CD4-positive, CD25-positive, alpha-beta regulatory T cell (primary cell): ENCODE measurements around the gene SKOR1. TPM values are rescaled to one million over a fixed set of nuclear protein-coding genes. Genes with fewer than 3 reads are reported as not detected.

Experiments used
- ATAC-seq, 2 donors: fragments of 150-1000 bp; cut with Tn5 transposase; one replicate each; pipeline ENCODE4 v1.10.0; 2021; ENCODE audit warnings: low read depth in 2 of 2, moderate number of reproducible peaks in 2 of 2, moderate library complexity in 1 of 2
- DNase-seq, 3 donors: peaks; one replicate each; pipeline versions ENCODE4 v3.0.0 to v3.0.0-alpha.2; 2012 to 2022; ENCODE audit warnings: mixed read lengths in 1 of 3
- H3K27ac ChIP-seq: one replicate; pipeline ENCODE4 v1.7.0; 2013; ENCODE audit warnings: mild to moderate bottlenecking, low read length; ENCODE audit not compliant: insufficient read depth, poor library complexity, severe bottlenecking
- H3K27me3 ChIP-seq: one replicate; pipeline ENCODE4 v1.7.0; 2013; ENCODE audit warnings: low read length; ENCODE audit not compliant: control insufficient read depth, insufficient read depth
- H3K36me3 ChIP-seq: one replicate; pipeline ENCODE4 v1.7.0; 2013; ENCODE audit warnings: mild to moderate bottlenecking, low read length, moderate library complexity; ENCODE audit not compliant: control insufficient read depth, insufficient read depth
- H3K4me1 ChIP-seq: 2 replicates; pipeline ENCODE4 v1.7.0; 2013; ENCODE audit warnings: mild to moderate bottlenecking, low read length; ENCODE audit not compliant: insufficient read depth, control insufficient read depth, poor library complexity, severe bottlenecking
- H3K4me3 ChIP-seq: one replicate; pipeline ENCODE4 v1.7.0; 2013; ENCODE audit warnings: low read depth, mild to moderate bottlenecking, low read length, moderate library complexity
- H3K9me3 ChIP-seq, 2 experiments: 1 replicate in 1 of 2; 2 replicates in 1 of 2; pipeline ENCODE4 v1.7.0; 2013; ENCODE audit warnings: low read length in 2 of 2, mild to moderate bottlenecking in 1 of 2, moderate library complexity in 1 of 2; ENCODE audit not compliant: control insufficient read depth in 2 of 2
- H3K27ac Mint-ChIP-seq, 3 donors: one replicate each; pipeline ENCODE4 v1.8.0; 2020 to 2022; ENCODE audit warnings: mild to moderate bottlenecking in 3 of 3, mixed read lengths in 3 of 3, moderate library complexity in 2 of 3
- H3K27me3 Mint-ChIP-seq: one replicate; pipeline ENCODE4 v1.8.0; 2022; ENCODE audit warnings: mild to moderate bottlenecking, mixed read lengths
- H3K36me3 Mint-ChIP-seq: one replicate; pipeline ENCODE4 v1.8.0; 2020; ENCODE audit warnings: mixed read lengths
- H3K4me1 Mint-ChIP-seq, 4 donors: one replicate each; pipeline ENCODE4 v1.8.0; 2020 to 2022; ENCODE audit warnings: mixed read lengths in 4 of 4, mild to moderate bottlenecking in 1 of 4
- H3K4me3 Mint-ChIP-seq, 4 donors: one replicate each; pipeline ENCODE4 v1.8.0; 2020 to 2022; ENCODE audit warnings: mild to moderate bottlenecking in 4 of 4, mixed read lengths in 4 of 4, moderate library complexity in 3 of 4
- H3K9me3 Mint-ChIP-seq, 7 donors: one replicate each; pipeline ENCODE4 v1.8.0; 2020 to 2022; ENCODE audit warnings: mixed read lengths in 7 of 7, mild to moderate bottlenecking in 3 of 7, moderate library complexity in 2 of 7
- polyA plus RNA-seq, 4 donors: library from polyadenylated mRNA; unstranded; fragments of 300-500 nt; fragmentation: Illumina TruSeq; gene quantifications; one replicate each; pipeline ENCODE4 v1.2.3, GENCODE V29; 2021
- total RNA-seq: library from RNA; stranded (reverse); gene quantifications from one replicate; pipeline ENCODE4 v1.2.3, GENCODE V29; 2022

The SKOR1 gene
- total and polyA plus RNA-seq, 5 donors from 2014 or later = 2.5 TPM; not detected in 4

- Histone ChIP-seq H3K9me3 (no peaks in the 10 kb centered on the region), H3K4me3 (no peak overlapping the region), H3K27me3 (no peaks in the 10 kb centered on the region), H3K4me1 (peaks cover 3% of the 10 kb centered on the region), H3K36me3 (no peaks in the 10 kb centered on the region), H3K27ac (no peak overlapping the region)
- no peaks in the 10 kb centered on the region for H3K9me3 Mint-ChIP-seq
- no peak overlapping the region for H3K4me3 Mint-ChIP-seq
- DNase-seq (no peak), ATAC-seq (no peak)
- peaks cover 0 to 22% (median 13%) of the 10 kb centered on the region in 4 donors for H3K4me1 Mint-ChIP-seq
- H3K27ac Mint-ChIP-seq = no peak overlapping the region
- peaks cover 45% of the 10 kb centered on the region for H3K36me3 Mint-ChIP-seq
- no peaks in the 10 kb centered on the region for H3K27me3 Mint-ChIP-seq
Measured at GRCh38 chr15:67781061-67781460, 44.2 kb upstream of the SKOR1 start.

GRCh38 chr15:67781907-67782690, 43.2 kb upstream of the SKOR1 start:
- ATAC-seq (no peak), DNase-seq (no peak)
- H3K27me3 Mint-ChIP-seq = no peaks in the 10 kb centered on the region
- Histone ChIP-seq H3K4me3 (no peak overlapping the region), H3K9me3 (no peaks in the 10 kb centered on the region), H3K27ac (no peak overlapping the region), H3K4me1 (peaks cover 3% of the 10 kb centered on the region), H3K36me3 (no peaks in the 10 kb centered on the region), H3K27me3 (no peaks in the 10 kb centered on the region)
- H3K36me3 Mint-ChIP-seq = peaks cover 41% of the 10 kb centered on the region
- peaks cover 0 to 22% (median 13%) of the 10 kb centered on the region in 4 donors for H3K4me1 Mint-ChIP-seq
- H3K4me3 Mint-ChIP-seq = no peak overlapping the region
- H3K27ac Mint-ChIP-seq = no peak overlapping the region
- no peaks in the 10 kb centered on the region for H3K9me3 Mint-ChIP-seq

DNA sequence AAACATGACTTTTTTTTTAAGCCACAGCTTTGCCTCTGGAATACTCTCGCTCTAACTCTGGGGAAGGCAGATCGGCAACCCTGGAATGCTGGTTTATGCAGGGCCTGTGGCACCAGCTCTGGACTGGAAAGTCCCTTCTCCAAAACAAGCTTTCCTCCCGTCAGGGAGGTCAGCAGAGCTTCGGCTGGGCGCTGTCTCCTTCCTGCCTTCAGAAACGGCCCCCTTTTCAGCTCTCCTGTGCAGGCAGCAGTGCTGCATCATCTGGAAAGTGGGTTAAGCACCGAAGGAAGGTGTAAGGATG, 42.7 kb upstream of the SKOR1 start:
- ATAC-seq (no peak), DNase-seq (no peak)
- Histone ChIP-seq H3K36me3 (no peaks in the 10 kb centered on the region), H3K27me3 (no peaks in the 10 kb centered on the region), H3K27ac (no peak overlapping the region), H3K9me3 (no peaks in the 10 kb centered on the region), H3K4me1 (peaks cover 3% of the 10 kb centered on the region), H3K4me3 (no peak overlapping the region)
- H3K36me3 Mint-ChIP-seq = peaks cover 41% of the 10 kb centered on the region
- H3K27ac Mint-ChIP-seq = no peak overlapping the region
- H3K27me3 Mint-ChIP-seq = no peaks in the 10 kb centered on the region
- peaks cover 3 to 22% (median 13%) of the 10 kb centered on the region in 4 donors for H3K4me1 Mint-ChIP-seq
- no peaks in the 10 kb centered on the region for H3K9me3 Mint-ChIP-seq
- no peak overlapping the region for H3K4me3 Mint-ChIP-seq

DNA sequence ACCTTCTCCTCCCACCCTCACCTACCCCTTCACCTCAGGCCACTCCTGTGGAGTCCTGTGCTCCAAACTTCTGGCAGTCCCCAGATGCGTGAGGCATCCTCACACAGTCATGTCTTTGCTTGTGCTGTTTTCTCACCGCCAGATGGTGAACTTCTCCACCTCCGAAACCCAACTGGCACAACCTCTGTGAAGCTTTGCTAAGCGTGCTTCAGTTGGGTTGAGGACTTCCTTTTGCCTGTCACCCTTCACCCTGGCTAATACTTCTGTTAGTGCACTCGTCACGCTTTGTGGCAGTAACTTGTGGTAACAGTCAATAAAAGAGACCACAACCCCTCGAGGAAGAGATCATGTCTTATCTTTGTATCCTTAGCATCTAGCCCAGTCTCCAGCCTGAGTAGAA, 42.0 kb upstream of the SKOR1 start:
- Histone ChIP-seq H3K36me3 (no peaks in the 10 kb centered on the region), H3K4me3 (no peak overlapping the region), H3K27ac (no peak overlapping the region), H3K27me3 (no peaks in the 10 kb centered on the region), H3K9me3 (no peaks in the 10 kb centered on the region), H3K4me1 (peaks cover 3% of the 10 kb centered on the region)
- Mint-ChIP-seq H3K4me3 (peak overlapping the region in 2 of 4 donors; percentile 2 to 55), H3K9me3 (no peaks in the 10 kb centered on the region), H3K36me3 (peaks cover 41% of the 10 kb centered on the region), H3K27me3 (no peaks in the 10 kb centered on the region), H3K4me1 (peaks cover 3 to 22% (median 13%) of the 10 kb centered on the region in 4 donors), H3K27ac (peak overlapping the region; percentile 57 to 96 (median 74))
- DNase-seq = peak in 2 of 3 donors; percentile 47 to 70
- ATAC-seq = peak; percentile 63 to 68

- H3K27me3 Mint-ChIP-seq = no peaks in the 10 kb centered on the region
- H3K27ac Mint-ChIP-seq = peak overlapping the region in 2 of 3 donors; percentile 55 to 74
- DNase-seq (peak in 1 of 3 donors; percentile 40), ATAC-seq (peak; percentile 37 to 44)
- no peaks in the 10 kb centered on the region for H3K36me3 ChIP-seq
- no peaks in the 10 kb centered on the region for H3K9me3 ChIP-seq
- H3K9me3 Mint-ChIP-seq = peaks cover 0 to 1% (median 0%) of the 10 kb centered on the region in 7 donors
- H3K4me3 ChIP-seq = peak overlapping the region; percentile 5
- H3K4me1 ChIP-seq = peaks cover 3% of the 10 kb centered on the region
- H3K4me3 Mint-ChIP-seq = no peak overlapping the region
- H3K36me3 Mint-ChIP-seq = peaks cover 40% of the 10 kb centered on the region
- H3K27ac ChIP-seq = no peak overlapping the region
- H3K27me3 ChIP-seq = no peaks in the 10 kb centered on the region
- peaks cover 3 to 22% (median 13%) of the 10 kb centered on the region in 4 donors for H3K4me1 Mint-ChIP-seq
Measured at GRCh38 chr15:67784090-67784781, 41.1 kb upstream of the SKOR1 start.

DNA sequence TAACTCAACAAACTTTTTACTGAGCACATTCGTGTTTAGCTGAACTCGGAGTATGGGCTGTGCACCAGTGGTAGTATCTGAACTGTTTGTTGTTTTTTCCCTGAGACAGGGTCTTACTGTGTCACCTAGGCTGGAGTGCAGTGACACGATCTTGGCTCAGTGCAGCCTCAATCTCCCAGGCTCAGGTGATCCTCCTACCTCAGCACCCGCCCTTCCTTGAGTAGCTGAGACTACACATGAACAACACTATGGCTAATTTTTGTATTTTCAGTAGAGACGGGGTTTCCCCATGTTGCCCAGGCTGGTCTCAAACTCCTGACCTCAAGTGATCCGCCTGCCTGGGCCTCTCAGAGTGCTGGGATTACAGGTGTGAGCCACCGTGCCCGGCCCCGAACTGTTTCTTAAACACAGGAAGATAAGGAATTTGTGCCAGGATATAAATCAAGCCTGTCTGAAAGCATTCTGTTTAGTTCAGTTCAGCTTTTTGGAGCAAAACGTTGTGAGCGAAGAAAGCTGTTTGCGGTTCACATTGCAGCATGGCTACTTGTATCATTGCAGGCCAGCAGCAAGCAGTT, 40.4 kb upstream of the SKOR1 start:
- no peaks in the 10 kb centered on the region for H3K9me3 ChIP-seq
- H3K36me3 Mint-ChIP-seq = peaks cover 40% of the 10 kb centered on the region
- peaks cover 0 to 1% (median 0%) of the 10 kb centered on the region in 7 donors for H3K9me3 Mint-ChIP-seq
- no peak overlapping the region for H3K4me3 Mint-ChIP-seq
- no peak for ATAC-seq
- H3K27ac ChIP-seq = no peak overlapping the region
- peaks cover 3% of the 10 kb centered on the region for H3K4me1 ChIP-seq
- no peaks in the 10 kb centered on the region for H3K27me3 ChIP-seq
- H3K36me3 ChIP-seq = no peaks in the 10 kb centered on the region
- peak overlapping the region; percentile 43 to 74 (median 59) for H3K27ac Mint-ChIP-seq
- no peaks in the 10 kb centered on the region for H3K27me3 Mint-ChIP-seq
- H3K4me3 ChIP-seq = no peak overlapping the region
- DNase-seq = no peak
- H3K4me1 Mint-ChIP-seq = peaks cover 3 to 22% (median 13%) of the 10 kb centered on the region in 4 donors

DNA sequence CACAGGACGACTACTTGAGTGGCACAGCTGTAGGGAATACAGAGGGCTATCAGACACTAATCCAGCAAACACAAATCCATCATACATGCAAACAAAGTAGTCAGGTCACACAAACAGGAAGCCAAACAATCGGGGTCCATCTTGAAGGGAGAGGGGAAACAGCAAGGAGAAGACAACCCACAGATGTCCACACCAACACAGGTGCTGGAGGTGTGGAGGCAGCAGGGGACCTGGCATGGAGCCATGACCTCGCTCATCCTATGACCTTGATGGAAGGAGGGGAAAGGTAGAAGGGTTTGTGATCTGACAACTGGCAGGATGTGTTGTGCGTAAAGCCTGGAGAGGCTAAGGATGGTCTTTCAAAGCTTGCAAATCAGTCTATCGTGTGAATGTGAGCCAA, 39.9 kb upstream of the SKOR1 start:
- Mint-ChIP-seq H3K4me1 (peaks cover 3 to 22% (median 13%) of the 10 kb centered on the region in 4 donors), H3K27me3 (no peaks in the 10 kb centered on the region), H3K4me3 (no peak overlapping the region), H3K36me3 (peaks cover 41% of the 10 kb centered on the region), H3K27ac (no peak overlapping the region), H3K9me3 (peaks cover 0 to 1% (median 0%) of the 10 kb centered on the region in 7 donors)
- DNase-seq (no peak), ATAC-seq (no peak)
- H3K36me3 ChIP-seq = no peaks in the 10 kb centered on the region
- peaks cover 3% of the 10 kb centered on the region for H3K4me1 ChIP-seq
- no peaks in the 10 kb centered on the region for H3K9me3 ChIP-seq
- H3K4me3 ChIP-seq = no peak overlapping the region
- no peak overlapping the region for H3K27ac ChIP-seq
- no peaks in the 10 kb centered on the region for H3K27me3 ChIP-seq
